LNCaP clone FGC (cell line): Measurements from ENCODE around the gene DNAJC1.
"Not testable (repeated sequence)": the region's sequence is repeated elsewhere in the genome, so short reads cannot be mapped to it uniquely, and the experiment has no call there.

Experiments
- DNase-seq: peaks from one replicate; pipeline ENCODE4 v3.0.0-alpha.2; 2011; ENCODE audit warnings: low read depth
- H3K4me3 ChIP-seq: 2 replicates; pipeline ENCODE4 v1.5.1; 2011; ENCODE audit warnings: mild to moderate bottlenecking, low read depth, low read length, control low read depth
- TF ChIP-seq, protein P1 (sequence below): IDR thresholded peaks from 2 replicates; pipeline ENCODE4 v1.5.1; 2012; ENCODE audit warnings: mild to moderate bottlenecking; ENCODE audit not compliant: control insufficient read depth, insufficient read depth; ENCODE audit errors: extremely low read depth

Gene DNAJC1

DNA sequence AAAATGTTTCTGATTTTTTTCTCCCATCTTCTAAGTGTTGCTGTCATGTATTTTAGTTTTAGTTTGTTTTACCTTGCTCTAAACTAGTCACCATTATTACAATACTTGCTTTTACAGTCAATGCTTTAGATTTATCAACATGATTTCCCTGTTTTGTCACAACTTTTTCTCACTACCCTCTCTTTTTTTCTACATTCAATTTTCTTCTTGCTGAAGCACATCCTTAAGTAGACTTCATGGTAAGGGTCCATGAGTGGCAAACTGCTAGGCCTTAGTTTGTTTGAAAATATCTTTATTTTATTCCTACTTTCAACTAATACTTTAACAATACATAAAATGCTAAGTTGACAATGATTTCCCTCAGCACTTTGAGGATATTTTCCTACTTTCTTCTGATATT is 173.5 kb downstream of the DNAJC1 start:
- DNase-seq = no peak
- TF ChIP-seq, protein P1, sequence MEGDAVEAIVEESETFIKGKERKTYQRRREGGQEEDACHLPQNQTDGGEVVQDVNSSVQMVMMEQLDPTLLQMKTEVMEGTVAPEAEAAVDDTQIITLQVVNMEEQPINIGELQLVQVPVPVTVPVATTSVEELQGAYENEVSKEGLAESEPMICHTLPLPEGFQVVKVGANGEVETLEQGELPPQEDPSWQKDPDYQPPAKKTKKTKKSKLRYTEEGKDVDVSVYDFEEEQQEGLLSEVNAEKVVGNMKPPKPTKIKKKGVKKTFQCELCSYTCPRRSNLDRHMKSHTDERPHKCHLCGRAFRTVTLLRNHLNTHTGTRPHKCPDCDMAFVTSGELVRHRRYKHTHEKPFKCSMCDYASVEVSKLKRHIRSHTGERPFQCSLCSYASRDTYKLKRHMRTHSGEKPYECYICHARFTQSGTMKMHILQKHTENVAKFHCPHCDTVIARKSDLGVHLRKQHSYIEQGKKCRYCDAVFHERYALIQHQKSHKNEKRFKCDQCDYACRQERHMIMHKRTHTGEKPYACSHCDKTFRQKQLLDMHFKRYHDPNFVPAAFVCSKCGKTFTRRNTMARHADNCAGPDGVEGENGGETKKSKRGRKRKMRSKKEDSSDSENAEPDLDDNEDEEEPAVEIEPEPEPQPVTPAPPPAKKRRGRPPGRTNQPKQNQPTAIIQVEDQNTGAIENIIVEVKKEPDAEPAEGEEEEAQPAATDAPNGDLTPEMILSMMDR = no peak
- H3K4me3 ChIP-seq = no peak overlapping the region

DNA sequence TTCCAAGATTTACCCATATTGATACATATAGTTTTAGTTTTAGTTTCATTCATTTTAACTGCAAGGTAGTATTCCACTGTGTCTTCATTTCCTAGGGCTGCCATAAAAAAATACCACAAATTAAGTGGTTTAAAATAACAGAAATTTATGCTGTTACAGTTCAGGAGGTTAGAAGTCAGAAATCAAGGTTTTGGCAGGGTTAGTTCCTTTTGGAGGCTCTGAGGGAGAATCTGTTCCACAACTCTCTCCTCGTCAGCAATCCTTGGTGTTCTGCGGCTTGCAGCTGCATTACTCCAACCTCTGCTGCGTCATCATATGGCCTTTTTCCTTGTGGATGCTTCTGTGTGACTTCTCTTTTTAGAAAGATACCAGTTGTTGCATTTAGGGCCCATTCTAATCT is 176.2 kb downstream of the DNAJC1 start:
- TF ChIP-seq, protein P1 = no peak
- no peak overlapping the region for H3K4me3 ChIP-seq
- no peak for DNase-seq

DNA sequence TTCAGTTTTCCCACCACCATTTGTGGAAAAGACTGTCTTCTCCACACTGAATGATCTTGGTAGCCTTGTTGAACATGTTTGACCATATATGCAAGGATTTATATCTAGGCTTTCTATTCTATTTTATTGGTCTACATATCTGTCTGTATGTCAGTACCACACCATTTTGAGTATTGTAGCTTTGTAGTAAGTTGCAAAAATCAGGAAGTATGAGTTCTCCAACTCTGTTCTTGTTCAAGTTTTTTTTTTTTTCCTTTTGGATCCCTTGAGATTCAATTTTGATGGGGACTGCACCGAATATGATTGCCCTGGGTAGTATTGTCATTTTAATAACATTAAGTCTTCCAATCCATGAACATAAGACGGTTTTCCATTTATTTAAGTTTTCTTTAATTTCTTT is 176.8 kb downstream of the DNAJC1 start:
- DNase-seq = no peak
- TF ChIP-seq, protein P1 = no peak
- no peak overlapping the region for H3K4me3 ChIP-seq

DNA sequence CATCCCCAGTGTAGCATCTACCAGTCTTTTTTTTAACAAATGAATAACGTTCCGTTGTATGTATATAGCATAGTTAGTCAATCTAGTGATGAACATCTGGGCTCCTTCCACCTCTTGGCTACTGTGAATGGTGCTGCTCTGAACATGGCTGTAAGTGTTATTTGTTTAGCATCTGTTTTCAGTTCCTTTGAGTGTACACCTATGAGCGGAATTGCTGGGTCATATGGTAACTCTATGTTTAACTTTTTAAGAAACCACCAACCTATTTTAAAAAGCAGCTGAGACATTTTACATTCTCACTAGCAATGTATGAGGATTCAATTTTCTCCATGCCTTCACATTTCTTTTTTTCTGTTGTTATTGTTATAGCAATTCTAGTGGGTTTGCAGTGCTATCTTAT is 178.2 kb downstream of the DNAJC1 start:
- TF ChIP-seq, protein P1 = no peak
- no peak for DNase-seq
- H3K4me3 ChIP-seq = no peak overlapping the region

DNA sequence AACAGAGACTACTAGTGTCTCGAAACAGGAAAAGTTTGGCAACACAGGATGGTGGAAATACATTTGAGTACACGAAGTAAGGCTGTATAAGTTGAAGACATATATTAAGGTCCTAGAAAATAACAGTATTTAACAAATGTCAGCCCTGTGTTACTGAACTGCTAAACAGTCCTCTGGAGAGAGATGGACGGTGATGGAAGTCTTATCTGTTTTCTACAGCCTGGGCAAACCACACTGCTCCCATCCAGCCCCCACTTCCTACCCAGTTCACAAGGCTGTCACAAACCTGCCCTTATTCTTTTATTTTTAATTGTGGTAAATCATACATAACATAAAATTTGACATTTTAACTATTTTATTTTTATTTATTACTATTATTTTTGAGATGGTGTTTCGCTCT is 179.1 kb downstream of the DNAJC1 start:
- no peak overlapping the region for H3K4me3 ChIP-seq
- DNase-seq = no peak
- TF ChIP-seq, protein P1 = no peak

DNA sequence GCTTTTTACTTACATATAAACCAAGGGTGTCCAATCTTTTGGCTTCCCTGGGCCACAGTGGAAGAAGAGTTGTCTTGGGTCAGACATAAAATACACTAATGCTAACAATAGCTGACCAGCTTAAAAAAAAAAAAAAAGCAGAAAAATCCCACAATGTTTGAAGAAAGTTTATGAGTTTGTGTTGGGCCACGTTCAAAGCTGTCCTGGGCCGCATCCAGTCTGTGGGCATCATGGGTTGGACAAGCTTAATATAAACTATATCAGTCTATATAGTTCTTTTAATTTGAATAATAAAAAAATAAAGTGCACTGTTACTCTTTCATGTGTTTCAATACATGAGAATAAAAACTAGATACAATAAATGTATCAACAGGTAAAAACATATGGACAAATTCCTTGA is 179.9 kb downstream of the DNAJC1 start:
- DNase-seq = peak; percentile 82
- TF ChIP-seq, protein P1 = no peak
- no peak overlapping the region for H3K4me3 ChIP-seq

DNA sequence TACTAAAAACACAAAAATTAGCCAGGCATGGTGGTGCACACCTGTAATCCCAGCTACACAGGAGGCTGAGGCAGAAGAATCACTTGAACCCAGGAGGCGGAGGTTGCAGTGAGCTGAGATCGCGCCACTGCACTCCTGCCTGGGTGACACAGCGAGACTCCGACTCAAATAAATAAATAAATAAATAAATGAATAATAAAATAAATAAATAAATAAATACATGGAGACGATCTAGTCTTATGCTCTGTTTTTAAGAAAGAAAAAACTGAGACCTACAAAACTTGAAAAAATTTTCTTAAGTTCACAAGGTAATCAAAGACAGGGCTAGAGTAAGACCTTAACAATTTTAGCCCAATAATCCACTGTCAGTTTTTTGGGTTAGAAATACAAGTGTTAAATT is 181.3 kb downstream of the DNAJC1 start:
- DNase-seq = not testable (repeated sequence)

DNA sequence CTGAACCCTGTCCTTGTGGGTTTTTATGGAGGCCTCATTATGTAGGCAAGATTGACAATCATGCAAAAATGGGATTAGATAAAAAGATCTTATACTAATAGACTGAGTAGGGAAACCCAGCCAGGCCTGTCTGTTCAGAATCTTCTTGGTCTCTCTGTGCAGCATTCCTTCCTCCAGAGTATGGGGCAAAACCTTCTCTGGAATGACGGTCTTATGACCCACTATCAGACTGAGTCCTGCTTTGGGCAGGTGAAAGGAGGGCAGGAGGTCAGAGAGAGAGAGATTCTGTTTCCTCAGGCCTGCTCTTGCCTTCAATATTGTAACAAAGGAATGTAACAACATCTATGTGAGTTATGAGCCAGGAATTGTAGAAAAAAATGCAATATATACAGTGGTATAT is 182.6 kb downstream of the DNAJC1 start:
- no peak overlapping the region for H3K4me3 ChIP-seq
- TF ChIP-seq, protein P1 = no peak
- DNase-seq = no peak

More for the DNA sequence above, 181.3 kb downstream of the DNAJC1 start:
- not testable (repeated sequence) for H3K4me3 ChIP-seq

DNA sequence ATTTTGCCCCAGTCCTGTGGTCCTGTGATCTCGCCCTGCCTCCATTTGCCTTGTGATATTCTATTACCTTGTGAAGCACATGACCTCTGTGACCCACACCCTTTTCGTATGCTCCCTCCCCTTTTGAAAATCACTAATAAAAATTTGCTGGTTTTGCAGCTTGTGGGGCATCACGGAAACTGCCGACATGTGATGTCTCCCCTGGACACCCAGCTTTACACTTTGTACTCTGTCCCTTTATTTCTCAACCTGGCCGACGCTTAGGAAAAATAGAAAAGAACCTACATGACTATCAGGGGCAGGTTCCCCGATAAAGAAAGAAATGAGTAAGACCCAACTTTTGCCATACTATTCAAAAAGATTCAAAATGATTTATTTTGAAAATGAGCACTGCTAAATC is 185.1 kb downstream of the DNAJC1 start:
- H3K4me3 ChIP-seq, DNase-seq: not testable (repeated sequence)
